K562 (cell line): ENCODE data around the gene OOSP1. TPM values are rescaled to one million over a fixed set of nuclear protein-coding genes. Genes with fewer than 3 reads are reported as not detected.

Source experiments
- ATF4 ChIP-seq: fragments of 450-650 bp; formaldehyde crosslinking; IDR thresholded peaks from 2 replicates; pipeline ENCODE4 v1.4.0; 2022; ENCODE audit warnings: mild to moderate bottlenecking, moderate library complexity
- C11orf30 ChIP-seq: fragments of 450-650 bp; IDR thresholded peaks from 2 replicates; pipeline ENCODE4 v1.6.1; 2016; ENCODE audit warnings: low read depth, mild to moderate bottlenecking
- CBFA2T3 ChIP-seq: fragments of 450-650 bp; IDR thresholded peaks from 2 replicates; pipeline ENCODE4 v1.6.1; 2017
- CBX3 ChIP-seq, 2 experiments: IDR thresholded peaks; 1 replicate in 1 of 2; 2 replicates in 1 of 2; pipeline ENCODE4 v1.6.1; 2012; ENCODE audit warnings: inconsistent platforms in 2 of 2, low read length in 2 of 2, borderline replicate concordance in 1 of 2, control low read depth in 1 of 2
- KLF1 ChIP-seq: fragments of 450-650 bp; IDR thresholded peaks from 2 replicates; pipeline ENCODE4 v1.6.1; 2016; ENCODE audit warnings: missing genetic modification characterization, missing compliant biosample characterization
- MAFG ChIP-seq: fragments of 450-650 bp; conservative IDR thresholded peaks from 2 replicates; pipeline ENCODE4 v1.6.1; 2016; ENCODE audit warnings: missing genetic modification characterization, missing compliant biosample characterization
- MXD1 ChIP-seq: fragments of 250-450 bp; sonication (Bioruptor Pico); IDR thresholded peaks from 2 replicates; pipeline ENCODE4 v1.8.0; 2021; ENCODE audit warnings: borderline replicate concordance, mild to moderate bottlenecking, moderate library complexity; ENCODE audit not compliant: poor library complexity, severe bottlenecking
- PHF20 ChIP-seq: fragments of 450-650 bp; IDR thresholded peaks from 2 replicates; pipeline ENCODE4 v1.6.1; 2018; ENCODE audit not compliant: partially characterized antibody
- PPARD ChIP-seq: fragments of 250-450 bp; sonication (Bioruptor Pico); IDR thresholded peaks from 2 replicates; pipeline ENCODE4 v1.8.0; 2022; ENCODE audit warnings: inconsistent platforms, mild to moderate bottlenecking, moderate library complexity
- RBM34 ChIP-seq: fragments of 200-400 bp; formaldehyde crosslinking; IDR thresholded peaks from 2 replicates; pipeline ENCODE4 v1.6.1; 2018; ENCODE audit warnings: low read length, borderline replicate concordance; ENCODE audit not compliant: insufficient read depth
- THAP7 ChIP-seq: fragments of 250-450 bp; sonication (Bioruptor Pico); IDR thresholded peaks from 2 replicates; pipeline ENCODE4 v1.5.0; 2021
- ZBTB8A ChIP-seq: fragments of 450-650 bp; IDR thresholded peaks from 2 replicates; pipeline ENCODE4 v1.6.1; 2018; ENCODE audit warnings: mild to moderate bottlenecking, moderate library complexity; ENCODE audit not compliant: partially characterized antibody
- ZNF253 ChIP-seq: fragments of 250-450 bp; sonication (Bioruptor Pico); conservative IDR thresholded peaks from 2 replicates; pipeline ENCODE4 v1.6.1; 2021; ENCODE audit warnings: mild to moderate bottlenecking
- ZNF280B ChIP-seq: fragments of 250-450 bp; sonication (Bioruptor Pico); IDR thresholded peaks from 2 replicates; pipeline ENCODE4 v1.5.1; 2021; ENCODE audit warnings: mild to moderate bottlenecking
- ZNF316 ChIP-seq: fragments of 450-650 bp; IDR thresholded peaks from 2 replicates; pipeline ENCODE4 v1.6.1; 2016
- ZNF551 ChIP-seq: fragments of 250-450 bp; sonication (Bioruptor Pico); IDR thresholded peaks from 2 replicates; pipeline ENCODE4 v1.5.0; 2021; ENCODE audit warnings: mild to moderate bottlenecking, moderate library complexity
- ZNF778 ChIP-seq: fragments of 450-650 bp; formaldehyde crosslinking; IDR thresholded peaks from 2 replicates; pipeline ENCODE4 v1.4.0; 2020; ENCODE audit warnings: mild to moderate bottlenecking, moderate library complexity
- polyA plus RNA-seq, 8 experiments: library from polyadenylated mRNA; depleted of rRNA in 4 of 8; stranded (reverse) in 5 of 8; unstranded in 3 of 8; fragments of >200 nt; fragmentation: Nextera tagmentation in 2 of 8; fragmentation: Illumina TruSeq in 1 of 8; extraction: Ambion mirVana in 2 of 8; extraction: Trizol in 1 of 8; gene quantifications; 2 replicates each; pipeline versions ENCODE4 v1.2.1 to v1.2.3, GENCODE V29; 2011 to 2014; ENCODE audit warnings: inconsistent platforms in 1 of 8, missing spikeins in 1 of 8
- total RNA-seq, 7 experiments: library from RNA; depleted of rRNA in 6 of 7; stranded (reverse); fragments of >200 nt in 6 of 7; fragmentation: Illumina TruSeq in 2 of 7; extraction: Trizol in 2 of 7; gene quantifications; 2 replicates each; pipeline versions ENCODE4 v1.2.1 to v1.2.3, GENCODE V29; 2011 to 2021; ENCODE audit warnings: low replicate concordance in 1 of 7

The OOSP1 gene
- total and polyA plus RNA-seq, 9 of the 15 experiments (the other 6 are each of a cell fraction or from before 2014, with no cell fraction given) = 0.14 to 3.0 (median 0.61) TPM

- TF ChIP-seq C11orf30 (peak; percentile 67), ZNF316 (peak; percentile 58), PPARD (CRISPR knock-in tag) (no peak), KLF1 (tag) (no peak), MXD1 (CRISPR knock-in tag) (no peak), THAP7 (CRISPR knock-in tag) (no peak), ATF4 (CRISPR knock-in tag) (no peak), ZNF280B (CRISPR knock-in tag) (no peak), ZNF778 (CRISPR knock-in tag) (no peak), ZBTB8A (no peak), CBX3 (IDR thresholded peaks at IDR 0.05; ENCODE audit: borderline replicate concordance in 1 of 2, low read length in 2 of 2) (no peak), RBM34 (no peak), ZNF551 (CRISPR knock-in tag) (no peak), MAFG (peak; percentile 58), CBFA2T3 (no peak), ZNF253 (CRISPR knock-in tag) (no peak), PHF20 (no peak)
Measured at GRCh38 chr11:59981106-59981770, 43.0 kb downstream of the OOSP1 start (continued).
